Measurements from ENCODE around the gene POLR1G. TPM values are rescaled to one million over a fixed set of nuclear protein-coding genes. Genes with fewer than 3 reads are reported as not detected.

The POLR1G gene
- total and polyA plus RNA-seq, 9 of the 15 experiments (the other 6 are each of a cell fraction or from before 2014, with no cell fraction given) = 3.0 to 50.1 (median 27.4) TPM

GRCh38 chr19:45423589-45424190 is 17.2 kb downstream of the POLR1G start, which contains the start of gene ERCC1:
TSS of gene ERCC1 (minus strand) at chr19:45423917. CDS start at chr19:45423374, 543 bp downstream.
- Histone ChIP-seq H3K4me2 (ENCODE audit: insufficient read depth, low read length) (peak within 1 kb of the TSS; percentile 91), H3K9me3 (replicated peaks; ENCODE audit: control insufficient read depth, insufficient read depth, low read depth, low read length) (no peaks in the 10 kb centered on the region), H3K79me2 (ENCODE audit: control insufficient read depth, insufficient read depth, low read length) (peaks cover 21% of the 10 kb centered on the region), H4K20me1 (replicated peaks; ENCODE audit: control insufficient read depth, insufficient read depth, low read length) (no peaks in the 10 kb centered on the region), H3K4me3 (peak within 1 kb of the TSS; percentile 54), H3K27me3 (ENCODE audit: control insufficient read depth in 2 of 2, insufficient read depth in 2 of 2, low read length in 2 of 2) (no peaks in the 10 kb centered on the region), H3K27ac (ENCODE audit: extremely low read depth, low read depth, low read length) (peak within 1 kb of the TSS; percentile 99), H3K4me1 (replicated peaks in 1 of 2; ENCODE audit: control insufficient read depth in 2 of 2, insufficient read depth in 2 of 2, low read length in 2 of 2) (peaks cover 22 to 61% of the 10 kb centered on the region in 2 experiments; a peak in 4 of 5 replicates), H2AFZ (ENCODE audit: low read depth, low read length) (peak within 1 kb of the TSS; percentile 86), H3K9me1 (ENCODE audit: control insufficient read depth, insufficient read depth, low read length) (no peaks in the 10 kb centered on the region), H3K36me3 (ENCODE audit: control insufficient read depth, insufficient read depth, low read length) (peaks cover 29% of the 10 kb centered on the region; the same call in 2 of the 3 replicates), H3K9ac (ENCODE audit: insufficient read depth in 1 of 2, low read depth in 2 of 2, low read length in 2 of 2) (peak within 1 kb of the TSS; percentile 93 to 96)
- 2% methylated on average over 35 of the region's 37 CpGs for WGBS (ENCODE audit: insufficient coverage, low coverage, missing lambda C conversion rate)
- FAIRE-seq (no peak), ATAC-seq (peak; percentile 88), DNase-seq (ENCODE audit: extremely low read depth in 1 of 4, low spot score in 3 of 4) (peak; percentile 98 to 99 (median 98))
- intact Hi-C loops (cut with micrococcal nuclease) (loop anchor here (2.0 kb wide), 1 partner anchor 19 kb away; the partner anchor contains the start of gene PPP1R13L), in situ Hi-C loops (cut with MboI) (no loop called here)
- CTCF ChIA-PET (ENCODE audit: low intra/inter-chr PET ratio) = no interaction called here
- BruUV-seq (replicated peaks) = no TSS peak
- POLR2A ChIA-PET = interaction anchor here (0.5 to 2.6 kb wide), 16 partner anchors 11 to 214 kb away, joined by 3 to 10 read pairs (median 3); partner anchors contain the start of genes FOSB and PPP1R13L
- peak; percentile 51; the same call in 1 of the 2 replicates for TF ChIP-seq KLF1 (tag; IDR thresholded peaks at IDR 0.05)
- no peak for TF ChIP-seq PTTG1 (tag; IDR thresholded peaks at IDR 0.05; ENCODE audit: low read depth)
- peak; percentile 92; the same call in 1 of the 2 replicates for TF ChIP-seq STAT6 (CRISPR knock-in tag; IDR thresholded peaks at IDR 0.05)
- peak; percentile 99 for TF ChIP-seq ETV1 (tag; conservative IDR thresholded peaks at IDR 0.05; ENCODE audit: low read depth)
- TF ChIP-seq ZNF431 (CRISPR knock-in tag; IDR thresholded peaks at IDR 0.05) = 0 out of 2 replicates have a peak, but pooled peaks have one; percentile 8
- TF ChIP-seq GABPB2 (CRISPR knock-in tag; conservative IDR thresholded peaks at IDR 0.05) = no peak
- no peak for TF ChIP-seq ATF3 (IDR thresholded peaks at IDR 0.05)
- 0 out of 2 replicates have a peak, but pooled peaks have one; percentile 12 for TF ChIP-seq ATF3 (CRISPR knock-in tag; conservative IDR thresholded peaks at IDR 0.05)
- peak; percentile 49 for TF ChIP-seq FOS (IDR thresholded peaks at IDR 0.05; ENCODE audit: extremely low read depth, insufficient read length)
- TF ChIP-seq MAFF (IDR thresholded peaks at IDR 0.05; ENCODE audit: low read length) = no peak
- TF ChIP-seq HINFP (tag; conservative IDR thresholded peaks at IDR 0.05; ENCODE audit: low read depth) = no peak
- no peak for TF ChIP-seq ARID2 (IDR thresholded peaks at IDR 0.05)
- no peak for TF ChIP-seq HNRNPH1 (optimal IDR thresholded peaks at IDR 0.05; ENCODE audit: low read depth, low read length)
- TF ChIP-seq TAF7 (tag; IDR thresholded peaks at IDR 0.05) = peak; percentile 52

All from K562 (cell line).